PC-9 (cell line): ENCODE measurements around the gene ZNF2. TPM values are rescaled to one million over a fixed set of nuclear protein-coding genes. Genes with fewer than 3 reads are reported as not detected.

Experiments
- BruUV-seq: library from RNA; stranded (reverse); fragments of 400-500 nt; replicated peaks from 2 replicates; lab custom pipeline; 2021; lab: Mats Ljungman, UMichigan
- CTCF ChIA-PET: fragments of 300-600 bp; sonication (Branson Sonifier 250); formaldehyde crosslinking; loops from one replicate; lab custom pipeline; 2022; ENCODE audit warnings: antibody characterized with exemption; lab: Charles Lee
- POLR2A ChIA-PET: fragments of 300-600 bp; sonication (Branson Sonifier 250); formaldehyde crosslinking; loops from one replicate; lab custom pipeline; 2022; ENCODE audit warnings: antibody characterized with exemption; ENCODE audit not compliant: unreplicated experiment; lab: Charles Lee
- DNase-seq, 2 experiments: peaks; one replicate each; pipeline versions ENCODE4 v3.0.0 to v3.0.0-alpha.2; 2015 to 2022; ENCODE audit warnings: mixed read lengths in 1 of 2
- H2AFZ ChIP-seq: fragments of 200-600 bp; sonication (generic); 2 replicates; pipeline ENCODE4 v1.8.1; 2017; ENCODE audit warnings: antibody characterized with exemption
- H3F3A ChIP-seq: fragments of 200-600 bp; sonication (generic); 2 replicates; pipeline ENCODE4 v1.8.1; 2017; ENCODE audit warnings: antibody characterized with exemption, mild to moderate bottlenecking, low read depth; ENCODE audit not compliant: insufficient read depth
- H3K27ac ChIP-seq: fragments of 200-600 bp; sonication (generic); 2 replicates; pipeline ENCODE4 v1.6.1; 2016; ENCODE audit warnings: mixed run types
- H3K27me3 ChIP-seq: fragments of 200-600 bp; sonication (generic); 2 replicates; pipeline ENCODE4 v1.6.1; 2016; ENCODE audit warnings: low read depth, mixed run types; ENCODE audit not compliant: insufficient read depth
- H3K36me3 ChIP-seq: fragments of 200-600 bp; sonication (generic); 2 replicates; pipeline ENCODE4 v1.6.1; 2016; ENCODE audit warnings: low read depth, mixed run types
- H3K4me1 ChIP-seq: fragments of 200-600 bp; sonication (generic); replicated peaks from 2 replicates; pipeline ENCODE4 v1.6.1; 2016; ENCODE audit warnings: mixed run types; ENCODE audit not compliant: insufficient read depth
- H3K4me2 ChIP-seq: fragments of 200-600 bp; sonication (generic); 2 replicates; pipeline ENCODE4 v1.6.1; 2017; ENCODE audit warnings: mixed run types
- H3K4me3 ChIP-seq: fragments of 200-600 bp; sonication (generic); 2 replicates; pipeline ENCODE4 v1.6.1; 2016; ENCODE audit warnings: mixed run types
- H3K79me2 ChIP-seq: fragments of 200-600 bp; sonication (generic); 2 replicates; pipeline ENCODE4 v1.6.1; 2017; ENCODE audit warnings: low read depth, mixed run types
- H3K9me2 ChIP-seq: fragments of 200-600 bp; sonication (generic); 2 replicates; pipeline ENCODE4 v1.8.1; 2017; ENCODE audit warnings: mild to moderate bottlenecking; ENCODE audit not compliant: insufficient read depth
- H3K9me3 ChIP-seq: fragments of 200-600 bp; sonication (generic); 2 replicates; pipeline ENCODE4 v1.8.1; 2016; ENCODE audit warnings: low read depth; ENCODE audit not compliant: insufficient read depth
- H4K20me1 ChIP-seq: fragments of 200-600 bp; sonication (generic); 2 replicates; pipeline ENCODE4 v1.8.1; 2017; ENCODE audit not compliant: insufficient read depth
- EZH2 ChIP-seq: fragments of 200-600 bp; sonication (generic); IDR thresholded peaks from 2 replicates; pipeline ENCODE4 v1.8.0; 2017; ENCODE audit warnings: antibody characterized with exemption, low read depth
- intact Hi-C: fragments of 100-400 bp; cut with micrococcal nuclease; formaldehyde crosslinking; loops from one replicate; pipeline ENCODE4 v1.10.0; 2022; ENCODE audit not compliant: unreplicated experiment
- total RNA-seq: library from RNA; stranded (reverse); gene quantifications from 2 replicates; pipeline ENCODE4 v1.2.3, GENCODE V29; 2021
- TF ChIP-seq, protein P1 (sequence below): fragments of 200-600 bp; sonication (generic); conservative IDR thresholded peaks from 2 replicates; pipeline ENCODE4 v1.6.1; 2017; ENCODE audit warnings: mixed run types, antibody characterized with exemption, mild to moderate bottlenecking, moderate library complexity

The ZNF2 gene
- total RNA-seq, 1 experiment from 2014 or later = 4.9 TPM

DNA sequence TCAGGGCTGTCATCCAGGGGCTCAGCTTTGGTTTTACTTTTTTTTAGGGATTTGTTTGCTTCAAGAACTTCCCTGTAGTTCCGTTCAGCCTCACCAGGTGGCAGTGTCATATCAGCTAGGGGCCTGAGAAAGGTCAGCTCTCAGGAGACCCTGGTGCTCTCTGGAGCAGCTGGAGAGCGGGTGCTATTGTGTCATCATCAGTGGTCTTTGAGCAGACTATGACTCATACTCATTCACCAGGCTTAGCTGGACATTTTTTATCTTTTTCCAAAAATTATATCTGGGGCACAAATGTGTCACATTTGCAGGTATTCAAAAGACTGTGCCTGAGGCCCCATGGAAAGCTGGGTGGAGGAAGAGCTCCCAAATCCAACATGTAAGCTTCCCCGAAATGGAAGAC is 66.1 kb downstream of the ZNF2 start:
- Histone ChIP-seq H3K27ac (no peak overlapping the region), H3K79me2 (no peaks in the 10 kb centered on the region), H3K27me3 (no peaks in the 10 kb centered on the region; the same call in 1 of the 2 replicates), H3K4me3 (no peak overlapping the region), H3K4me2 (peak overlapping the region; percentile 2), H3K9me2 (no peaks in the 10 kb centered on the region), H3K4me1 (peaks cover 13% of the 10 kb centered on the region), H3F3A (peaks cover 11% of the 10 kb centered on the region; the same call in 1 of the 2 replicates), H3K9me3 (peaks cover 7% of the 10 kb centered on the region; the same call in 1 of the 2 replicates), H3K36me3 (no peaks in the 10 kb centered on the region), H4K20me1 (no peaks in the 10 kb centered on the region), H2AFZ (no peak overlapping the region)
- TF ChIP-seq EZH2 = no peak
- TF ChIP-seq, protein P1, sequence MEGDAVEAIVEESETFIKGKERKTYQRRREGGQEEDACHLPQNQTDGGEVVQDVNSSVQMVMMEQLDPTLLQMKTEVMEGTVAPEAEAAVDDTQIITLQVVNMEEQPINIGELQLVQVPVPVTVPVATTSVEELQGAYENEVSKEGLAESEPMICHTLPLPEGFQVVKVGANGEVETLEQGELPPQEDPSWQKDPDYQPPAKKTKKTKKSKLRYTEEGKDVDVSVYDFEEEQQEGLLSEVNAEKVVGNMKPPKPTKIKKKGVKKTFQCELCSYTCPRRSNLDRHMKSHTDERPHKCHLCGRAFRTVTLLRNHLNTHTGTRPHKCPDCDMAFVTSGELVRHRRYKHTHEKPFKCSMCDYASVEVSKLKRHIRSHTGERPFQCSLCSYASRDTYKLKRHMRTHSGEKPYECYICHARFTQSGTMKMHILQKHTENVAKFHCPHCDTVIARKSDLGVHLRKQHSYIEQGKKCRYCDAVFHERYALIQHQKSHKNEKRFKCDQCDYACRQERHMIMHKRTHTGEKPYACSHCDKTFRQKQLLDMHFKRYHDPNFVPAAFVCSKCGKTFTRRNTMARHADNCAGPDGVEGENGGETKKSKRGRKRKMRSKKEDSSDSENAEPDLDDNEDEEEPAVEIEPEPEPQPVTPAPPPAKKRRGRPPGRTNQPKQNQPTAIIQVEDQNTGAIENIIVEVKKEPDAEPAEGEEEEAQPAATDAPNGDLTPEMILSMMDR = peak; percentile 100
- intact Hi-C loops = loop anchor here (1.0 to 5.0 kb wide), 4 partner anchors 43 to 497 kb away; partner anchors contain the start of genes FAHD2A and PROM2
- peak; percentile 73 to 80 for DNase-seq
- ChIA-PET POLR2A (interaction anchor here (0.6 to 1.1 kb wide), 4 partner anchors 44 to 110 kb away, joined by 3 to 10 read pairs (median 4); partner anchors contain the start of gene MRPS5), CTCF (interaction anchor here (0.6 to 2.7 kb wide), 15 partner anchors 18 to 157 kb away, joined by 3 to 26 read pairs (median 4); partner anchors contain the start of gene PROM2)
- no TSS peak for BruUV-seq

DNA sequence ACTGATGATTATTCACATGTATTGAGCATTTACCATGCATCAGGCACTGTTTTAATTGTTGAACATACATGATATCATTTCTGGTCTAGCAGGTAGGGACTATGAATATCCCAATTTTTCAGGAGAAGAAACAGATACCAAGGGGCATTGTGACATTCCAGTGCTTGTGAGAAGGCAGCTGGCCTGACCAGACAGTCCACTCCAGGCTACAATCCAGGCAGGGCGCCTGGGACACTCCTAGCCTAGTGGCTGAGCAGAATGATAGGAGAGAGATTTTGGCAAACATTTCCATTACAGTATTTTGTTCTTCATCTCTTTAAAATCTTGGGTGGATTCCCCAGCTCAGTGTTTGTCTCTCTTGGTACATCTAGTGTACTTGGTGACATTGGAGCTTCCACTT is 66.6 kb downstream of the ZNF2 start:
- peaks cover 13% of the 10 kb centered on the region for H3K4me1 ChIP-seq
- POLR2A ChIA-PET = interaction anchor here (0.6 to 1.1 kb wide), 2 partner anchors 60 to 64 kb away, joined by 5 to 10 read pairs; no protein-coding TSS in a partner anchor
- no TSS peak for BruUV-seq

More for the DNA sequence above, 66.6 kb downstream of the ZNF2 start:
- H3K9me3 ChIP-seq = 0 out of 2 replicates have a peak, but pooled peaks cover 7% of the 10 kb centered on the region
- no peaks in the 10 kb centered on the region for H3K36me3 ChIP-seq
- no peak overlapping the region for H3K4me3 ChIP-seq
- H3K27ac ChIP-seq = no peak overlapping the region
- H3K79me2 ChIP-seq = no peaks in the 10 kb centered on the region
- peak in 1 of 2 experiments; percentile 32 for DNase-seq
- H3K9me2 ChIP-seq = no peaks in the 10 kb centered on the region
- CTCF ChIA-PET = interaction anchor here (0.9 to 2.7 kb wide), 10 partner anchors 18 to 156 kb away, joined by 3 to 26 read pairs (median 7); partner anchors contain the start of gene PROM2
- no peaks in the 10 kb centered on the region; the same call in 1 of the 2 replicates for H3K27me3 ChIP-seq
- peak overlapping the region; percentile 2 for H3K4me2 ChIP-seq
- no peak for TF ChIP-seq EZH2
- TF ChIP-seq, protein P1 = no peak
- H4K20me1 ChIP-seq = no peaks in the 10 kb centered on the region
- intact Hi-C loops = loop anchor here (5.0 kb wide), 1 partner anchor 170 kb away; the partner anchor contains the start of gene FAHD2A
- H3F3A ChIP-seq = peaks cover 11% of the 10 kb centered on the region; the same call in 1 of the 2 replicates
- no peak overlapping the region for H2AFZ ChIP-seq

Other genes with a start within 250 kb of the ZNF2 start
- gene MAL, start 140.1 kb upstream of the ZNF2 start, total RNA-seq = 146 and 171 TPM in 2 replicates
- 69.0 and 69.4 TPM in 2 replicates for gene MRPS5, start 44.0 kb upstream of the ZNF2 start, total RNA-seq
- gene ZNF514, start 6.0 kb upstream of the ZNF2 start, total RNA-seq = 21.7 and 27.8 TPM in 2 replicates
- 2.8 and 3.1 TPM in 2 replicates for gene ZNF892, start 41.7 kb downstream of the ZNF2 start, total RNA-seq
- gene PROM2, start 108.6 kb downstream of the ZNF2 start, total RNA-seq = 129 and 147 TPM in 2 replicates
- gene KCNIP3, start 131.5 kb downstream of the ZNF2 start, total RNA-seq = 3.5 and 4.5 TPM in 2 replicates
- gene FAHD2A, start 236.9 kb downstream of the ZNF2 start, total RNA-seq = 23.0 and 28.7 TPM in 2 replicates